ENCODE results near the gene AP2A1.

AP2A1 gene

DNA sequence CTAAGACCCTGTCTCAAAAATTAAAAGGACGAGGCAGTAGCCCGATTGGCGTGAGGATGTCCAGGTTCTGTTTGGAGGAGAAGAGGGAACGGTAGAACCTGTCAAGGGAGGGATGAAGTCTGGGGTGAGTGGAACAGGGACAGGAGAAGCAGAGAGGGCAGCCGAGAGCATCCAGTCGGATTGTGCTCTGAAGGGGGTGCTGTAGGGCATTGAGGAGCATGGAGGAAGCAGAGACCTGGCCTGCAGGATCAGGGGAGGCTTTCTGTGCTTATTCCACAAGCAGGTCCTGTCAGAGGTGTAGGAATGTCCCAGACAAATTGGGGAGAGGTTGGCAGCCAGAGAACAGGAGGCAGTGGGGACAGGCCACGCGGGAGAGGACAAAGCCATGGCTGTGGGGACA lies 14.1 kb downstream of the AP2A1 start:
- H3K4me3 ChIP-seq (replicated peaks; ENCODE audit: low read depth, low read length): no peak overlapping the region
- TF ChIP-seq, protein P1, sequence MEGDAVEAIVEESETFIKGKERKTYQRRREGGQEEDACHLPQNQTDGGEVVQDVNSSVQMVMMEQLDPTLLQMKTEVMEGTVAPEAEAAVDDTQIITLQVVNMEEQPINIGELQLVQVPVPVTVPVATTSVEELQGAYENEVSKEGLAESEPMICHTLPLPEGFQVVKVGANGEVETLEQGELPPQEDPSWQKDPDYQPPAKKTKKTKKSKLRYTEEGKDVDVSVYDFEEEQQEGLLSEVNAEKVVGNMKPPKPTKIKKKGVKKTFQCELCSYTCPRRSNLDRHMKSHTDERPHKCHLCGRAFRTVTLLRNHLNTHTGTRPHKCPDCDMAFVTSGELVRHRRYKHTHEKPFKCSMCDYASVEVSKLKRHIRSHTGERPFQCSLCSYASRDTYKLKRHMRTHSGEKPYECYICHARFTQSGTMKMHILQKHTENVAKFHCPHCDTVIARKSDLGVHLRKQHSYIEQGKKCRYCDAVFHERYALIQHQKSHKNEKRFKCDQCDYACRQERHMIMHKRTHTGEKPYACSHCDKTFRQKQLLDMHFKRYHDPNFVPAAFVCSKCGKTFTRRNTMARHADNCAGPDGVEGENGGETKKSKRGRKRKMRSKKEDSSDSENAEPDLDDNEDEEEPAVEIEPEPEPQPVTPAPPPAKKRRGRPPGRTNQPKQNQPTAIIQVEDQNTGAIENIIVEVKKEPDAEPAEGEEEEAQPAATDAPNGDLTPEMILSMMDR (IDR thresholded peaks at IDR 0.05; ENCODE audit: low read depth, low read length, missing control alignments): no peak
- DNase-seq (ENCODE audit: extremely low read depth, low read depth): no peak

DNA sequence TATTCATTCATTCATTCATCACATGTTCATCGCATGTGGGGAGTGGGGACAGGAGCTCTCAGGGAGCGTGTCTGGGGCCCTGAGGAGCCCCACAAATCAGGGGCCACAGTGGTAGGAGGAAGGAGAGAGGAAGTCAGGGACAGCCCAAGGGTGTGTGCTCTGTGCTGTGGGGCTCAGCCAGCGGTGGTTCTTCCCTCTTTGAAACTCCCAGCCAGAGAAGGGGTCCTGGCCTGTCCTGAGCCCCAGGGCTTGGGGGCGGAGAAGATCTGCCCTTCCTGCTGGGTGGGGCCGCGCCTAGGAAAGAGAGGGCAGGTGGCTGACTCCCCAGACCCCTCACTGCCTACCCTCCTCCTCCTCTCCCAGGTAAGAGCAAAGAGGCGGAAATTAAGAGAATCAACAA lies 14.6 kb downstream of the AP2A1 start:
- TF ChIP-seq, protein P1 (IDR thresholded peaks at IDR 0.05; ENCODE audit: low read depth, low read length, missing control alignments): no peak
- no peak for DNase-seq (ENCODE audit: extremely low read depth, low read depth)
- no peak overlapping the region for H3K4me3 ChIP-seq (replicated peaks; ENCODE audit: low read depth, low read length)

DNA sequence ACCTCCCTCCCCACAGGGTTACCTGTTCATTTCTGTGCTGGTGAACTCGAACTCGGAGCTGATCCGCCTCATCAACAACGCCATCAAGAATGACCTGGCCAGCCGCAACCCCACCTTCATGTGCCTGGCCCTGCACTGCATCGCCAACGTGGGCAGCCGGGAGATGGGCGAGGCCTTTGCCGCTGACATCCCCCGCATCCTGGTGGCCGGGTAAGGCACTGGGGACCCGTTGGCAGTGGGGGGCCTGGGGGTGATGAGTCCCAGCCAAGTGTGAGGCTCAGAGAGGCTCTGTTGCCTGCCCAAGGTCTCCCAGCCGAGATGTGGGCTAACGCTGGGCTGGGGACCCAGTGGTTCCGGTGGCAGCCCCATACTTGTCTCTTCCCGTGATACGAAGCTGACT lies 15.7 kb downstream of the AP2A1 start:
- no peak overlapping the region for H3K4me3 ChIP-seq (replicated peaks; ENCODE audit: low read depth, low read length)
- TF ChIP-seq, protein P1 (IDR thresholded peaks at IDR 0.05; ENCODE audit: low read depth, low read length, missing control alignments): no peak
- DNase-seq (ENCODE audit: extremely low read depth, low read depth): no peak

DNA sequence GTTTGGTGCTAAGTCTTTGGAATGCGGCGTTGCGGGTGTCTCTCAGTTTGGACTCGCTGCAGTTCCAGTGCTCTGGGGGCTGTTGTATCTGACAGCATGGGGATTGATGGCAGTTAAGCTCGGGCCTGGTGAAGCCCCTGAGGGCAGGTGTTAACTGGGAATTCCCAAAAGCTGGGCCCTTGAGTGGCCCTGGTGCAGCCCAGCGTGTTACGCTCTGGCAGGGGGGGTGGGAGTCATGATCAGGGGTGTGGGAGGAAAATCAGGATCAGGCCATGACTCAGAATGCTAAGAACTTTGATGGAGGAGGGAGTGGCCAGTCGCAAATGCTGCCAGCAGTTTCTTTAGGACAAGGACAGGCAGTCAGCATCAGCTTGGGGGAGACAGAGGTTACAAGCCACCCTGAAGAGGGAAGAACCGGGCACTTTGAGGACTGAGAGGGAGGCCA lies 19.6 kb downstream of the AP2A1 start:
- DNase-seq (ENCODE audit: extremely low read depth, low read depth): no peak
- TF ChIP-seq, protein P1 (IDR thresholded peaks at IDR 0.05; ENCODE audit: low read depth, low read length, missing control alignments): no peak
- no peak overlapping the region for H3K4me3 ChIP-seq (replicated peaks; ENCODE audit: low read depth, low read length)

DNA sequence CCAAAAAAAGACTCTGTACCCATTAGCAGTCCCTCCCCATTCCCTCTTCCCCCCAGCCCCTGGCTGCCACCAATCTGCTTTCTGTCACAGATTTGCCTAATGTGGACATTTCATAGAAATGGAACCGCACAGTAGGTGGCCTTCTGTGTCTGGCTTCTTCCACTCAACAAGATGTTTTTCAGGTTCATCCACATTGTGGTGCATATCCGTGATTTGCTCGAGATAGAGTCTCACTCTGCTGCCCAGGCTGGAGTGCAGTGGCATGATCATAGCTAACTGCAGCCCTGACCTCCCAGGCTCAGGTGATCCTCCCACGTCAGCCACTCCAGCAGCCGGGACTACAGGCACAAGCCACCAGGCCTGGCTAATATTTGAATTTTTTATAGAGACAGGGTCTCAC lies 20.9 kb downstream of the AP2A1 start:
- no peak overlapping the region for H3K4me3 ChIP-seq (replicated peaks; ENCODE audit: low read depth, low read length)
- TF ChIP-seq, protein P1 (IDR thresholded peaks at IDR 0.05; ENCODE audit: low read depth, low read length, missing control alignments): no peak
- DNase-seq (ENCODE audit: extremely low read depth, low read depth): no peak

DNA sequence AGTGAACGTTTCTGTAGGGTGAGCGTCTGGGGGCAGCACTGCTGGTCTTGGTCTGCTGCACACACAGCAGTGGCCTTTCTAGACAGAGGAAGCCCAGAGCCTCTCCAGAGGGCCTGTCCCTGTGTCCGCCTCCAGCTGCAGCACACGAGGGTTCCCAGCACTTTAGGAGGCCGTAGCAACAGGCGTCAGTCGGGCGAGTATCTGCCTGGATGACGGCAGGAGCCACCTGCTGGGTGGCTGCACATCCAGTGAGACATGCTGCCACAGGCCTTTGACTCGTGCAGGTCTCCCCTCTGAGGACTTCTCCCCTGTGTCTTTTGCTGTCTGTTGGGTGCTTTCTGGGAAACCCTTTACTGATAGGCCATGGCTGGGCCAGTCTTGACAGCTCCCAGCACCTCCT lies 22.1 kb downstream of the AP2A1 start:
- no peak overlapping the region for H3K4me3 ChIP-seq (replicated peaks; ENCODE audit: low read depth, low read length)
- no peak for DNase-seq (ENCODE audit: extremely low read depth, low read depth)
- TF ChIP-seq, protein P1 (IDR thresholded peaks at IDR 0.05; ENCODE audit: low read depth, low read length, missing control alignments): no peak

DNA sequence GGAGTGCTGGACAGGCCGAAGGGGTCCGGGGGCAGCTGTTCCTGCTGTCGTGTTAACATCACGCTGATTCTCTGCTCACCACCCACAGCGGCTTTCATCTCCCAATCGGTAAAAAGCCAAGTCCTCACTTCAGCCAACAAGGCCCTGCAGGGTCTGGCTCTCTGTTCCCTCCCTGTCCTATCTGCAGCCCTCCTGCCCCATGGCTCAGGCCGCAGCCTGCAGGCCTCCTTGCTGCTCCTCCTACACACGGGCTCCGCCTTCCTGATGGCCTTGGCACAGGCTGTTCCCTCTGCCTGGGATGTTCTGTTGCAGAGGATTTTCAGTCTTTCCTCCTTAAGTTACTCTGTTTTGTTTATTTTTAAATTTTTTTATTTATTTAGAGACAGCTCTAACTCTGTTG lies 24.1 kb downstream of the AP2A1 start:
- DNase-seq (ENCODE audit: extremely low read depth, low read depth): no peak
- TF ChIP-seq, protein P1 (IDR thresholded peaks at IDR 0.05; ENCODE audit: low read depth, low read length, missing control alignments): no peak

More for the DNA sequence above, 24.1 kb downstream of the AP2A1 start:
- H3K4me3 ChIP-seq (replicated peaks; ENCODE audit: low read depth, low read length): no peak overlapping the region

Data from HFF-Myc (cell line).